ENCODE results near the gene WDR70. TPM values are rescaled to one million over a fixed set of nuclear protein-coding genes. Genes with fewer than 3 reads are reported as not detected.

The WDR70 gene
- total and polyA plus RNA-seq, 2 of the 8 experiments (the other 6 are each of a cell fraction or from before 2014, with no cell fraction given): 10.6 to 37.4 TPM

GRCh38 chr5:37661227-37661920 is 282.3 kb downstream of the WDR70 start (continued):
- TF ChIP-seq SIX5 (IDR thresholded peaks at IDR 0.05; ENCODE audit: low read depth, low read length) (no peak), EP300 (IDR thresholded peaks at IDR 0.05; ENCODE audit: borderline replicate concordance in 1 of 2, low read depth in 2 of 2, low read length in 2 of 2) (no peak), MAFK (IDR thresholded peaks at IDR 0.05; ENCODE audit: low read depth, low read length) (no peak), BRCA1 (IDR thresholded peaks at IDR 0.05; ENCODE audit: low read depth, low read length) (no peak)
